Liver (tissue), 9 donors: ENCODE data around the gene UBTD1. TPM values are rescaled to one million over a fixed set of nuclear protein-coding genes. Genes with fewer than 3 reads are reported as not detected.

Experiments used
- DNase-seq: peaks from one replicate; pipeline ENCODE4 v3.0.0-alpha.2; 2017; ENCODE audit warnings: low spot score
- H3K27ac ChIP-seq, 2 donors: one replicate each; pipeline ENCODE4 v1.7.0; 2013; ENCODE audit warnings: inconsistent platforms in 2 of 2, low read length in 2 of 2, control low read depth in 1 of 2, low read depth in 1 of 2, mild to moderate bottlenecking in 1 of 2
- H3K27me3 ChIP-seq, 4 donors: one replicate each; pipeline versions ENCODE4 v1.6.1 to v1.7.0; 2013; ENCODE audit warnings: low read length in 3 of 4, inconsistent platforms in 1 of 4, mild to moderate bottlenecking in 1 of 4, moderate library complexity in 1 of 4; ENCODE audit not compliant: control insufficient read depth in 4 of 4, insufficient read depth in 4 of 4
- H3K36me3 ChIP-seq, 4 donors: one replicate each; pipeline versions ENCODE4 v1.6.1 to v1.7.0; 2013; ENCODE audit warnings: low read length in 3 of 4, mild to moderate bottlenecking in 3 of 4, low read depth in 1 of 4, moderate library complexity in 1 of 4; ENCODE audit not compliant: control insufficient read depth in 4 of 4, insufficient read depth in 3 of 4
- H3K4me1 ChIP-seq, 4 donors: one replicate each; pipeline versions ENCODE4 v1.6.1 to v1.7.0; 2013; ENCODE audit warnings: low read length in 3 of 4, mild to moderate bottlenecking in 3 of 4, moderate library complexity in 1 of 4; ENCODE audit not compliant: control insufficient read depth in 4 of 4, insufficient read depth in 4 of 4
- H3K4me3 ChIP-seq, 3 donors: one replicate each; pipeline versions ENCODE4 v1.6.1 to v1.7.0; 2013; ENCODE audit warnings: low read length in 3 of 3, control low read depth in 1 of 3, low read depth in 1 of 3, mild to moderate bottlenecking in 1 of 3
- H3K9ac ChIP-seq, 2 donors: one replicate each; pipeline ENCODE4 v1.7.0; 2013; ENCODE audit warnings: low read length in 2 of 2, mild to moderate bottlenecking in 2 of 2, moderate library complexity in 2 of 2, control low read depth in 1 of 2, low read depth in 1 of 2
- H3K9me3 ChIP-seq, 4 donors: one replicate each; pipeline versions ENCODE4 v1.6.1 to v1.7.0; 2013; ENCODE audit warnings: low read length in 3 of 4; ENCODE audit not compliant: control insufficient read depth in 4 of 4
- EGR1 ChIP-seq, 2 donors: IDR thresholded peaks; 2 replicates each; pipeline ENCODE4 v1.6.1; 2016 to 2018; ENCODE audit warnings: antibody characterized with exemption in 2 of 2, low read depth in 2 of 2
- FOXA1 ChIP-seq: IDR thresholded peaks from 2 replicates; pipeline ENCODE4 v1.6.1; 2016; ENCODE audit warnings: antibody characterized with exemption
- FOXA2 ChIP-seq: IDR thresholded peaks from 2 replicates; pipeline ENCODE4 v1.6.1; 2016; ENCODE audit warnings: antibody characterized with exemption
- GABPA ChIP-seq, 2 donors: IDR thresholded peaks in 1 of 2; conservative IDR thresholded peaks in 1 of 2; 2 replicates each; pipeline ENCODE4 v1.6.1; 2016; ENCODE audit warnings: antibody characterized with exemption in 2 of 2, mild to moderate bottlenecking in 1 of 2, moderate library complexity in 1 of 2
- HNF4A ChIP-seq, 2 donors: conservative IDR thresholded peaks; 2 replicates each; pipeline ENCODE4 v1.6.1; 2016; ENCODE audit warnings: antibody characterized with exemption in 2 of 2, mild to moderate bottlenecking in 2 of 2
- HNF4G ChIP-seq: IDR thresholded peaks from 2 replicates; pipeline ENCODE4 v1.6.1; 2016; ENCODE audit warnings: antibody characterized with exemption
- JUND ChIP-seq, 2 donors: IDR thresholded peaks; 2 replicates each; pipeline ENCODE4 v1.6.1; 2016; ENCODE audit warnings: antibody characterized with exemption in 2 of 2
- MAX ChIP-seq: IDR thresholded peaks from 2 replicates; pipeline ENCODE4 v1.6.1; 2016; ENCODE audit warnings: antibody characterized with exemption
- NR2F2 ChIP-seq: IDR thresholded peaks from 2 replicates; pipeline ENCODE4 v1.6.1; 2016; ENCODE audit warnings: antibody characterized with exemption
- RAD21 ChIP-seq, 2 donors: IDR thresholded peaks; 2 replicates each; pipeline ENCODE4 v1.6.1; 2016; ENCODE audit warnings: antibody characterized with exemption in 2 of 2, mild to moderate bottlenecking in 2 of 2
- RXRA ChIP-seq, 2 donors: IDR thresholded peaks; 2 replicates each; pipeline ENCODE4 v1.6.1; 2017 to 2018; ENCODE audit warnings: antibody characterized with exemption in 2 of 2, mild to moderate bottlenecking in 1 of 2
- SP1 ChIP-seq: IDR thresholded peaks from 2 replicates; pipeline ENCODE4 v1.6.1; 2018; ENCODE audit warnings: antibody characterized with exemption, mild to moderate bottlenecking
- TAF1 ChIP-seq: conservative IDR thresholded peaks from 2 replicates; pipeline ENCODE4 v1.6.1; 2016; ENCODE audit warnings: antibody characterized with exemption, mild to moderate bottlenecking
- YY1 ChIP-seq: IDR thresholded peaks from 2 replicates; pipeline ENCODE4 v1.6.1; 2016; ENCODE audit warnings: antibody characterized with exemption, mild to moderate bottlenecking
- ZBTB33 ChIP-seq: IDR thresholded peaks from 2 replicates; pipeline ENCODE4 v1.6.1; 2016; ENCODE audit warnings: antibody characterized with exemption
- WGBS: extraction: QIAGEN DNeasy Blood & Tissue Kit; methylation state at CpG from one replicate; pipeline ENCODE4 v1.1.7; 2013; 5-methylcytosine and 5-hydroxymethylcytosine counted together
- polyA plus RNA-seq, 2 donors: library from polyadenylated mRNA; stranded (reverse) in 1 of 2; unstranded in 1 of 2; fragments of 200-250 nt in 1 of 2; fragments of >200 nt in 1 of 2; fragmentation: Nextera tagmentation in 1 of 2; extraction: Ambion mirVana in 1 of 2; gene quantifications; one replicate each; pipeline versions ENCODE4 v1.2.1 to v1.2.3, GENCODE V29; 2013 to 2015
- total RNA-seq, 2 donors: library from RNA; depleted of rRNA; stranded (reverse); fragments of >200 nt; gene quantifications; one replicate each; pipeline ENCODE4 v1.2.3, GENCODE V29; 2014
- TF ChIP-seq, protein P1 (sequence below): IDR thresholded peaks from 2 replicates; pipeline ENCODE4 v1.6.1; 2016; ENCODE audit warnings: antibody characterized with exemption, mild to moderate bottlenecking
- TF ChIP-seq, protein P2 (sequence below): fragments of 150-350 bp; IDR thresholded peaks from 2 replicates; pipeline ENCODE4 v1.5.1; 2017; ENCODE audit warnings: improper control_type of control experiment, low read depth, low read length; ENCODE audit not compliant: missing input control
- TF ChIP-seq, protein P3 (sequence below): IDR thresholded peaks from 2 replicates; pipeline ENCODE4 v1.6.1; 2016; ENCODE audit warnings: antibody characterized with exemption
- donor health status: healthy.
- donor health status: healthy.
- donor health status: healthy.
- donor health status: healthy.
- donor health status: healthy.

Gene UBTD1
- total and polyA plus RNA-seq, 4 donors = 2.7 to 11.0 (median 9.3) TPM

GRCh38 chr10:97611473-97611872 is 112.7 kb downstream of the UBTD1 start:
- Histone ChIP-seq H3K9ac (no peak overlapping the region), H3K27ac (no peak overlapping the region), H3K4me1 (no peaks in the 10 kb centered on the region), H3K4me3 (no peak overlapping the region), H3K27me3 (no peaks in the 10 kb centered on the region), H3K9me3 (no peaks in the 10 kb centered on the region), H3K36me3 (peaks cover 0 to 3% (median 1%) of the 10 kb centered on the region in 4 donors)
- TF ChIP-seq, protein P1, sequence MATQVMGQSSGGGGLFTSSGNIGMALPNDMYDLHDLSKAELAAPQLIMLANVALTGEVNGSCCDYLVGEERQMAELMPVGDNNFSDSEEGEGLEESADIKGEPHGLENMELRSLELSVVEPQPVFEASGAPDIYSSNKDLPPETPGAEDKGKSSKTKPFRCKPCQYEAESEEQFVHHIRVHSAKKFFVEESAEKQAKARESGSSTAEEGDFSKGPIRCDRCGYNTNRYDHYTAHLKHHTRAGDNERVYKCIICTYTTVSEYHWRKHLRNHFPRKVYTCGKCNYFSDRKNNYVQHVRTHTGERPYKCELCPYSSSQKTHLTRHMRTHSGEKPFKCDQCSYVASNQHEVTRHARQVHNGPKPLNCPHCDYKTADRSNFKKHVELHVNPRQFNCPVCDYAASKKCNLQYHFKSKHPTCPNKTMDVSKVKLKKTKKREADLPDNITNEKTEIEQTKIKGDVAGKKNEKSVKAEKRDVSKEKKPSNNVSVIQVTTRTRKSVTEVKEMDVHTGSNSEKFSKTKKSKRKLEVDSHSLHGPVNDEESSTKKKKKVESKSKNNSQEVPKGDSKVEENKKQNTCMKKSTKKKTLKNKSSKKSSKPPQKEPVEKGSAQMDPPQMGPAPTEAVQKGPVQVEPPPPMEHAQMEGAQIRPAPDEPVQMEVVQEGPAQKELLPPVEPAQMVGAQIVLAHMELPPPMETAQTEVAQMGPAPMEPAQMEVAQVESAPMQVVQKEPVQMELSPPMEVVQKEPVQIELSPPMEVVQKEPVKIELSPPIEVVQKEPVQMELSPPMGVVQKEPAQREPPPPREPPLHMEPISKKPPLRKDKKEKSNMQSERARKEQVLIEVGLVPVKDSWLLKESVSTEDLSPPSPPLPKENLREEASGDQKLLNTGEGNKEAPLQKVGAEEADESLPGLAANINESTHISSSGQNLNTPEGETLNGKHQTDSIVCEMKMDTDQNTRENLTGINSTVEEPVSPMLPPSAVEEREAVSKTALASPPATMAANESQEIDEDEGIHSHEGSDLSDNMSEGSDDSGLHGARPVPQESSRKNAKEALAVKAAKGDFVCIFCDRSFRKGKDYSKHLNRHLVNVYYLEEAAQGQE = no peak
- TF ChIP-seq MAX (no peak), YY1 (no peak), GABPA (IDR thresholded peaks at IDR 0.05 in 1 of 2, conservative IDR thresholded peaks at IDR 0.05 in 1 of 2) (no peak), RAD21 (IDR thresholded peaks at IDR 0.05) (no peak), JUND (IDR thresholded peaks at IDR 0.05) (no peak), EGR1 (IDR thresholded peaks at IDR 0.05; ENCODE audit: low read depth in 2 of 2) (no peak), NR2F2 (no peak), RXRA (IDR thresholded peaks at IDR 0.05) (no peak), FOXA1 (no peak), FOXA2 (no peak), TAF1 (no peak), HNF4G (no peak), HNF4A (conservative IDR thresholded peaks at IDR 0.05) (no peak), ZBTB33 (no peak), SP1 (no peak)
- TF ChIP-seq, protein P2, sequence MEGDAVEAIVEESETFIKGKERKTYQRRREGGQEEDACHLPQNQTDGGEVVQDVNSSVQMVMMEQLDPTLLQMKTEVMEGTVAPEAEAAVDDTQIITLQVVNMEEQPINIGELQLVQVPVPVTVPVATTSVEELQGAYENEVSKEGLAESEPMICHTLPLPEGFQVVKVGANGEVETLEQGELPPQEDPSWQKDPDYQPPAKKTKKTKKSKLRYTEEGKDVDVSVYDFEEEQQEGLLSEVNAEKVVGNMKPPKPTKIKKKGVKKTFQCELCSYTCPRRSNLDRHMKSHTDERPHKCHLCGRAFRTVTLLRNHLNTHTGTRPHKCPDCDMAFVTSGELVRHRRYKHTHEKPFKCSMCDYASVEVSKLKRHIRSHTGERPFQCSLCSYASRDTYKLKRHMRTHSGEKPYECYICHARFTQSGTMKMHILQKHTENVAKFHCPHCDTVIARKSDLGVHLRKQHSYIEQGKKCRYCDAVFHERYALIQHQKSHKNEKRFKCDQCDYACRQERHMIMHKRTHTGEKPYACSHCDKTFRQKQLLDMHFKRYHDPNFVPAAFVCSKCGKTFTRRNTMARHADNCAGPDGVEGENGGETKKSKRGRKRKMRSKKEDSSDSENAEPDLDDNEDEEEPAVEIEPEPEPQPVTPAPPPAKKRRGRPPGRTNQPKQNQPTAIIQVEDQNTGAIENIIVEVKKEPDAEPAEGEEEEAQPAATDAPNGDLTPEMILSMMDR = no peak
- TF ChIP-seq, protein P3, sequence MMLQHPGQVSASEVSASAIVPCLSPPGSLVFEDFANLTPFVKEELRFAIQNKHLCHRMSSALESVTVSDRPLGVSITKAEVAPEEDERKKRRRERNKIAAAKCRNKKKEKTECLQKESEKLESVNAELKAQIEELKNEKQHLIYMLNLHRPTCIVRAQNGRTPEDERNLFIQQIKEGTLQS = no peak
- no peak for DNase-seq
- WGBS = 89% methylated on average over 12 of the region's 12 CpGs
